Measurements from ENCODE around the gene CAMK1D. TPM values are rescaled to one million over a fixed set of nuclear protein-coding genes. Genes with fewer than 3 reads are reported as not detected.

Gene CAMK1D
- total and polyA plus RNA-seq, 2 of the 8 experiments (the other 6 are each of a cell fraction or from before 2014, with no cell fraction given), result 3.5 to 10.6 TPM

DNA sequence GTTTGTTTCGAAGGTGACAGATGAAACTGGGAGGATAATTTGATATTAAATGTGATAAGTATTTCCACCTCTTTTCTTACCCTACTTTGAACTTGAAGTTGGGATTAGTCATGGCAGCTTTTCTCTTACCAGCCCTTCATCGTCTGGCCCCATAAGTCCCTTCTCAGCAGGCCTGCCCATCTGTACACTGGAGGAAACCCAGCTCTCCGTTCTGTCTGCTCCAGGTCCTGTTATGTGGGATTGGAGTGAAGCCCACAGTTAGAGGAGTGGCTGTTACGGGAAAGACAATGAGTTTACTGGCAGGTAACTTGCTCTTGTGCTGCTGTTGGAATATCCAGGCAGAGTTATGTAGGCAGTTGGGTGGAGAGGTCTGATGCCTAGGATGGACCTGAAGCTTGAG is 127.3 kb downstream of the CAMK1D start:
- CTCF ChIA-PET (ENCODE audit: partially characterized antibody), result interaction anchor here (0.6 kb wide), 1 partner anchor 156 kb away, joined by 3 read pairs; no protein-coding TSS in a partner anchor
- no peak for TF ChIP-seq MAFK (IDR thresholded peaks at IDR 0.05; ENCODE audit: low read depth, low read length)
- TF ChIP-seq, protein P1, sequence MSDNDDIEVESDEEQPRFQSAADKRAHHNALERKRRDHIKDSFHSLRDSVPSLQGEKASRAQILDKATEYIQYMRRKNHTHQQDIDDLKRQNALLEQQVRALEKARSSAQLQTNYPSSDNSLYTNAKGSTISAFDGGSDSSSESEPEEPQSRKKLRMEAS (IDR thresholded peaks at IDR 0.05), result no peak
- no peak for TF ChIP-seq RFX5 (IDR thresholded peaks at IDR 0.05; ENCODE audit: borderline replicate concordance, low read depth, low read length)
- no peak for TF ChIP-seq EGR1 (IDR thresholded peaks at IDR 0.05; ENCODE audit: borderline replicate concordance, low read depth, low read length)
- no peak for TF ChIP-seq CBX5 (IDR thresholded peaks at IDR 0.05; ENCODE audit: low read depth, low read length)
- no peak for TF ChIP-seq SIX5 (IDR thresholded peaks at IDR 0.05; ENCODE audit: low read depth, low read length)
- no peak for TF ChIP-seq BRCA1 (IDR thresholded peaks at IDR 0.05; ENCODE audit: low read depth, low read length)
- TF ChIP-seq, protein P2, sequence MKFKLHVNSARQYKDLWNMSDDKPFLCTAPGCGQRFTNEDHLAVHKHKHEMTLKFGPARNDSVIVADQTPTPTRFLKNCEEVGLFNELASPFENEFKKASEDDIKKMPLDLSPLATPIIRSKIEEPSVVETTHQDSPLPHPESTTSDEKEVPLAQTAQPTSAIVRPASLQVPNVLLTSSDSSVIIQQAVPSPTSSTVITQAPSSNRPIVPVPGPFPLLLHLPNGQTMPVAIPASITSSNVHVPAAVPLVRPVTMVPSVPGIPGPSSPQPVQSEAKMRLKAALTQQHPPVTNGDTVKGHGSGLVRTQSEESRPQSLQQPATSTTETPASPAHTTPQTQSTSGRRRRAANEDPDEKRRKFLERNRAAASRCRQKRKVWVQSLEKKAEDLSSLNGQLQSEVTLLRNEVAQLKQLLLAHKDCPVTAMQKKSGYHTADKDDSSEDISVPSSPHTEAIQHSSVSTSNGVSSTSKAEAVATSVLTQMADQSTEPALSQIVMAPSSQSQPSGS (IDR thresholded peaks at IDR 0.05; ENCODE audit: low read length), result no peak
- TF ChIP-seq CEBPB (IDR thresholded peaks at IDR 0.05; ENCODE audit: low read depth, low read length), result no peak
- no peak for TF ChIP-seq CHD2 (IDR thresholded peaks at IDR 0.05; ENCODE audit: low read length)
- TF ChIP-seq EP300 (IDR thresholded peaks at IDR 0.05; ENCODE audit: borderline replicate concordance in 1 of 2, low read depth in 2 of 2, low read length in 2 of 2), result no peak
- no peak for TF ChIP-seq CTBP2 (IDR thresholded peaks at IDR 0.05; ENCODE audit: borderline replicate concordance, insufficient read depth, insufficient read length, low read length)
- TF ChIP-seq SAP30 (IDR thresholded peaks at IDR 0.05; ENCODE audit: insufficient read depth, insufficient replicate concordance, low read length), result no peak

More for the DNA sequence above, 127.3 kb downstream of the CAMK1D start:
- Histone ChIP-seq H3K23ac (ENCODE audit: insufficient read length) (no peak overlapping the region), H3K27ac (ENCODE audit: low read depth, low read length) (no peak overlapping the region), H2BK15ac (ENCODE audit: low read length) (no peak overlapping the region), H3K4ac (replicated peaks; ENCODE audit: insufficient read length, low read depth, low read length) (no peak overlapping the region), H4K5ac (ENCODE audit: insufficient read length, low read depth, low read length) (no peak overlapping the region), H2AK5ac (ENCODE audit: low read depth, low read length) (no peak overlapping the region), H3K14ac (ENCODE audit: insufficient read length) (no peak overlapping the region), H3K9ac (replicated peaks in 1 of 4; ENCODE audit: extremely low read depth in 1 of 4, low read depth in 3 of 4, low read length in 3 of 4) (no peak overlapping the region), H3K79me1 (ENCODE audit: low read depth, low read length) (no peaks in the 10 kb centered on the region), H2AFZ (ENCODE audit: low read length) (no peak overlapping the region), H3K36me3 (ENCODE audit: control insufficient read depth in 2 of 4, insufficient read depth in 4 of 4, low read length in 3 of 4) (no peaks in the 10 kb centered on the region), H3K56ac (replicated peaks; ENCODE audit: insufficient read length, low read depth, low read length) (no peak overlapping the region), H4K91ac (replicated peaks; ENCODE audit: insufficient read length, low read length) (no peak overlapping the region), H3K79me2 (ENCODE audit: control insufficient read depth in 1 of 2, insufficient read depth in 2 of 2, low read length in 2 of 2) (no peaks in the 10 kb centered on the region), H3K4me1 (replicated peaks in 1 of 4; ENCODE audit: control insufficient read depth in 3 of 4, insufficient read depth in 4 of 4, low read length in 3 of 4) (no peaks in the 10 kb centered on the region; a peak in 1 of 7 replicates), H3K4me3 (ENCODE audit: extremely low read depth in 1 of 4, insufficient read depth in 2 of 4, low read depth in 3 of 4, low read length in 4 of 4) (no peak overlapping the region), H2BK120ac (replicated peaks; ENCODE audit: low read depth, low read length) (no peak overlapping the region), H4K20me1 (replicated peaks in 1 of 2; ENCODE audit: control insufficient read depth in 1 of 2, insufficient read depth in 2 of 2, low read length in 2 of 2) (no peaks in the 10 kb centered on the region), H3K4me2 (ENCODE audit: insufficient read depth in 1 of 2, low read depth in 2 of 2, low read length in 2 of 2) (no peak overlapping the region), H3K23me2 (ENCODE audit: low read depth, low read length) (no peaks in the 10 kb centered on the region), H4K8ac (ENCODE audit: extremely low read depth, insufficient read depth, low read length) (no peak overlapping the region), H3K27me3 (replicated peaks in 1 of 4; ENCODE audit: control insufficient read depth in 3 of 4, extremely low read depth in 1 of 4, insufficient read depth in 3 of 4, low read length in 3 of 4) (no peaks in the 10 kb centered on the region), H2BK12ac (ENCODE audit: low read depth, low read length) (no peak overlapping the region), H2BK20ac (ENCODE audit: low read length) (no peak overlapping the region), H2BK5ac (ENCODE audit: low read depth, low read length) (no peak overlapping the region), H3K9me3 (ENCODE audit: insufficient read depth in 2 of 2, low read depth in 1 of 2, low read length in 1 of 2) (peaks cover 4 to 8% of the 10 kb centered on the region in 2 experiments; a peak in 2 of 4 replicates), H3K18ac (ENCODE audit: extremely low read depth, low read length) (no peak overlapping the region)
- no peak for FAIRE-seq
- no peak for DNase-seq (ENCODE audit: low read depth in 1 of 2, low spot score in 2 of 2)
- WGBS, 2 experiments (ENCODE audit: extremely low coverage in 1 of 2, insufficient coverage in 1 of 2, insufficient read length in 1 of 2, insufficient replicate concordance in 2 of 2, low coverage in 1 of 2, low lambda C conversion rate in 2 of 2, missing lambda C conversion rate in 1 of 2), result 85% methylated on average over 4 of the region's 4 CpGs; no CpG with 5 or more reads in 1 of the 2 experiments
- POLR2A ChIA-PET (ENCODE audit: partially characterized antibody), result no interaction called here

All from H1 (cell line).